Activated T-cell treated with anti-CD3 and anti-CD28 coated beads, Interleukin-2, amount 50 U/mL, for 72 hours (primary cell): ENCODE measurements around the gene PPFIA3. TPM values are rescaled to one million over a fixed set of nuclear protein-coding genes. Genes with fewer than 3 reads are reported as not detected.

Source experiments
- ATAC-seq, 2 donors: fragments of 150-1000 bp; cut with Tn5 transposase; replicated peaks in 1 of 2; 2 replicates each; pipeline ENCODE4 v1.10.0; 2021; ENCODE audit warnings: moderate library complexity in 2 of 2, mild to moderate bottlenecking in 1 of 2
- DNase-seq, 2 donors: peaks; one replicate each; pipeline ENCODE4 v3.0.0; 2021 to 2022; ENCODE audit warnings: mixed read lengths in 1 of 2
- H3K27ac Mint-ChIP-seq: one replicate; pipeline ENCODE4 v1.8.0; 2022; ENCODE audit warnings: mild to moderate bottlenecking, moderate library complexity, mixed read lengths
- H3K27me3 Mint-ChIP-seq: one replicate; pipeline ENCODE4 v1.8.0; 2022; ENCODE audit warnings: low read depth, mixed read lengths
- H3K36me3 Mint-ChIP-seq, 2 donors: one replicate each; pipeline ENCODE4 v1.8.0; 2022; ENCODE audit warnings: mixed read lengths in 2 of 2, mild to moderate bottlenecking in 1 of 2; ENCODE audit not compliant: insufficient read depth in 2 of 2
- H3K4me1 Mint-ChIP-seq: one replicate; pipeline ENCODE4 v1.8.0; 2022; ENCODE audit warnings: low read depth, mixed read lengths
- H3K4me3 Mint-ChIP-seq, 2 donors: one replicate each; pipeline ENCODE4 v1.8.0; 2022; ENCODE audit warnings: mild to moderate bottlenecking in 2 of 2, mixed read lengths in 2 of 2, moderate library complexity in 2 of 2
- H3K9me3 Mint-ChIP-seq, 2 donors: one replicate each; pipeline ENCODE4 v1.8.0; 2022; ENCODE audit warnings: mixed read lengths in 2 of 2
- total RNA-seq, 2 donors: library from RNA; stranded (reverse); gene quantifications; one replicate each; pipeline ENCODE4 v1.2.3, GENCODE V29; 2022

The PPFIA3 gene
- total RNA-seq, 2 donors from 2014 or later: 6.2 to 9.0 TPM

GRCh38 chr19:49091391-49092038, 27.8 kb upstream of the PPFIA3 start:
- peak in 1 of 2 donors; percentile 19 for ATAC-seq
- no peaks in the 10 kb centered on the region for H3K9me3 Mint-ChIP-seq
- peaks cover 48% of the 10 kb centered on the region for H3K4me1 Mint-ChIP-seq
- no peak overlapping the region for H3K4me3 Mint-ChIP-seq
- no peaks in the 10 kb centered on the region for H3K27me3 Mint-ChIP-seq
- no peak for DNase-seq
- H3K27ac Mint-ChIP-seq: no peak overlapping the region
- H3K36me3 Mint-ChIP-seq: peaks cover 10 to 35% of the 10 kb centered on the region in 2 donors

GRCh38 chr19:49092686-49093085, 26.7 kb upstream of the PPFIA3 start:
- H3K9me3 Mint-ChIP-seq: no peaks in the 10 kb centered on the region
- no peak overlapping the region for H3K4me3 Mint-ChIP-seq
- H3K27me3 Mint-ChIP-seq: no peaks in the 10 kb centered on the region
- H3K27ac Mint-ChIP-seq: no peak overlapping the region
- H3K4me1 Mint-ChIP-seq: peaks cover 36% of the 10 kb centered on the region
- DNase-seq (no peak), ATAC-seq (no peak)
- H3K36me3 Mint-ChIP-seq: peaks cover 8 to 35% of the 10 kb centered on the region in 2 donors

- Mint-ChIP-seq H3K27ac (no peak overlapping the region), H3K27me3 (no peaks in the 10 kb centered on the region)
Observed at GRCh38 chr19:49094505-49095482, 24.6 kb upstream of the PPFIA3 start.

GRCh38 chr19:49097453-49098288, 21.7 kb upstream of the PPFIA3 start:
- Mint-ChIP-seq H3K27me3 (no peaks in the 10 kb centered on the region), H3K4me3 (no peak overlapping the region), H3K4me1 (peaks cover 10% of the 10 kb centered on the region), H3K9me3 (no peaks in the 10 kb centered on the region), H3K36me3 (peaks cover 12 to 30% of the 10 kb centered on the region in 2 donors), H3K27ac (no peak overlapping the region)
- peak; percentile 69 to 76 for DNase-seq
- peak; percentile 79 to 83 for ATAC-seq

More at GRCh38 chr19:49094505-49095482, 24.6 kb upstream of the PPFIA3 start:
- H3K4me1 Mint-ChIP-seq: peaks cover 24% of the 10 kb centered on the region
- ATAC-seq: no peak
- H3K9me3 Mint-ChIP-seq: no peaks in the 10 kb centered on the region
- H3K36me3 Mint-ChIP-seq: peaks cover 12 to 35% of the 10 kb centered on the region in 2 donors
- no peak for DNase-seq
- H3K4me3 Mint-ChIP-seq: no peak overlapping the region

GRCh38 chr19:49098795-49099194, 20.5 kb upstream of the PPFIA3 start:
- no peaks in the 10 kb centered on the region for H3K9me3 Mint-ChIP-seq
- peaks cover 10% of the 10 kb centered on the region for H3K4me1 Mint-ChIP-seq
- H3K27ac Mint-ChIP-seq: no peak overlapping the region
- no peaks in the 10 kb centered on the region for H3K27me3 Mint-ChIP-seq
- peaks cover 12 to 28% of the 10 kb centered on the region in 2 donors for H3K36me3 Mint-ChIP-seq
- H3K4me3 Mint-ChIP-seq: no peak overlapping the region
- DNase-seq (no peak), ATAC-seq (no peak)

GRCh38 chr19:49101160-49101559, 18.2 kb upstream of the PPFIA3 start:
- Mint-ChIP-seq H3K36me3 (peaks cover 11 to 30% of the 10 kb centered on the region in 2 donors), H3K9me3 (no peaks in the 10 kb centered on the region), H3K27ac (no peak overlapping the region), H3K4me1 (peaks cover 10% of the 10 kb centered on the region), H3K4me3 (no peak overlapping the region), H3K27me3 (no peaks in the 10 kb centered on the region)
- no peak for ATAC-seq
- no peak for DNase-seq

- no peak for DNase-seq
- Mint-ChIP-seq H3K27ac (no peak overlapping the region), H3K4me3 (no peak overlapping the region), H3K4me1 (peaks cover 10% of the 10 kb centered on the region), H3K36me3 (peaks cover 14 to 27% of the 10 kb centered on the region in 2 donors), H3K27me3 (no peaks in the 10 kb centered on the region), H3K9me3 (no peaks in the 10 kb centered on the region)
- no peak for ATAC-seq
Observed at GRCh38 chr19:49102303-49102702, 17.0 kb upstream of the PPFIA3 start.

GRCh38 chr19:49103331-49104085, 15.8 kb upstream of the PPFIA3 start:
- H3K27ac Mint-ChIP-seq: no peak overlapping the region
- H3K4me1 Mint-ChIP-seq: peaks cover 10% of the 10 kb centered on the region
- no peaks in the 10 kb centered on the region for H3K27me3 Mint-ChIP-seq
- no peak overlapping the region for H3K4me3 Mint-ChIP-seq
- H3K36me3 Mint-ChIP-seq: peaks cover 13 to 24% of the 10 kb centered on the region in 2 donors
- ATAC-seq: no peak
- no peaks in the 10 kb centered on the region for H3K9me3 Mint-ChIP-seq
- DNase-seq: no peak

- peaks cover 12 to 29% of the 10 kb centered on the region in 2 donors for H3K36me3 Mint-ChIP-seq
- H3K9me3 Mint-ChIP-seq: no peaks in the 10 kb centered on the region
- no peak for DNase-seq
- no peak for ATAC-seq
- H3K27ac Mint-ChIP-seq: no peak overlapping the region
- no peak overlapping the region for H3K4me3 Mint-ChIP-seq
- H3K27me3 Mint-ChIP-seq: no peaks in the 10 kb centered on the region
- H3K4me1 Mint-ChIP-seq: peaks cover 10% of the 10 kb centered on the region
Observed at GRCh38 chr19:49104229-49104864, 15.0 kb upstream of the PPFIA3 start.

GRCh38 chr19:49106648-49107135, 12.7 kb upstream of the PPFIA3 start:
- Mint-ChIP-seq H3K27ac (no peak overlapping the region), H3K4me3 (no peak overlapping the region), H3K36me3 (peaks cover 6 to 20% of the 10 kb centered on the region in 2 donors), H3K9me3 (no peaks in the 10 kb centered on the region), H3K27me3 (no peaks in the 10 kb centered on the region), H3K4me1 (no peaks in the 10 kb centered on the region)
- DNase-seq (peak; percentile 67 to 72), ATAC-seq (peak; percentile 57 to 68)

- H3K4me3 Mint-ChIP-seq: no peak overlapping the region
- ATAC-seq: no peak
- no peak for DNase-seq
- no peaks in the 10 kb centered on the region for H3K4me1 Mint-ChIP-seq
- peaks cover 6 to 18% of the 10 kb centered on the region in 2 donors for H3K36me3 Mint-ChIP-seq
- no peak overlapping the region for H3K27ac Mint-ChIP-seq
- H3K27me3 Mint-ChIP-seq: no peaks in the 10 kb centered on the region
- no peaks in the 10 kb centered on the region for H3K9me3 Mint-ChIP-seq
Observed at GRCh38 chr19:49107625-49108459, 11.5 kb upstream of the PPFIA3 start.
